Neural cell (in vitro differentiated cells): ENCODE measurements around the gene ARL14EPL. TPM values are rescaled to one million over a fixed set of nuclear protein-coding genes. Genes with fewer than 3 reads are reported as not detected.
"Not testable (repeated sequence)": the region's sequence is repeated elsewhere in the genome, so short reads cannot be mapped to it uniquely, and the experiment has no call there.

Source experiments
- H2AFZ ChIP-seq: fragments of 200-600, 300-800 bp; sonication (generic), shearing (Covaris generic); 2 replicates; pipeline ENCODE4 v1.6.0; 2014; ENCODE audit warnings: low read depth, mild to moderate bottlenecking, antibody characterized with exemption, low read length, moderate library complexity
- H3F3A ChIP-seq: fragments of 200-600 bp; shearing (Covaris generic); 2 replicates; pipeline ENCODE4 v1.6.1; 2016; ENCODE audit warnings: mild to moderate bottlenecking, moderate library complexity, mixed read lengths, antibody characterized with exemption, low read length; ENCODE audit not compliant: insufficient read depth, poor library complexity, severe bottlenecking
- H3K27ac ChIP-seq: fragments of 200-600, 300-800 bp; sonication (generic), shearing (Covaris generic); 2 replicates; pipeline ENCODE4 v1.5.1; 2014; ENCODE audit warnings: mild to moderate bottlenecking, low read length, moderate library complexity
- H3K27me3 ChIP-seq: fragments of 300-800, 200-600 bp; sonication (generic), shearing (Covaris generic); 2 replicates; pipeline ENCODE4 v1.6.0; 2014; ENCODE audit warnings: mild to moderate bottlenecking, low read depth, low read length, moderate library complexity; ENCODE audit not compliant: insufficient read depth
- H3K36me3 ChIP-seq: fragments of 300-800, 200-600 bp; sonication (generic), shearing (Covaris generic); 2 replicates; pipeline ENCODE4 v1.5.1; 2014; ENCODE audit warnings: mild to moderate bottlenecking, antibody characterized with exemption, low read length, moderate library complexity; ENCODE audit not compliant: insufficient read depth
- H3K4me2 ChIP-seq: fragments of 300-800, 200-600 bp; sonication (generic), shearing (Covaris generic); 2 replicates; pipeline ENCODE4 v1.6.0; 2014; ENCODE audit warnings: mild to moderate bottlenecking, low read length
- H3K4me3 ChIP-seq: fragments of 300-800, 200-600 bp; sonication (generic), shearing (Covaris generic); 2 replicates; pipeline ENCODE4 v1.5.1; 2014; ENCODE audit warnings: mild to moderate bottlenecking, low read length, moderate library complexity
- H3K79me2 ChIP-seq: fragments of 200-600 bp; shearing (Covaris generic); replicated peaks from 2 replicates; pipeline ENCODE4 v1.6.0; 2014; ENCODE audit warnings: mild to moderate bottlenecking, low read length, moderate library complexity; ENCODE audit not compliant: insufficient read depth
- H3K9ac ChIP-seq: fragments of 300-800, 200-600 bp; sonication (generic), shearing (Covaris generic); 2 replicates; pipeline ENCODE4 v1.6.1; 2016; ENCODE audit warnings: mild to moderate bottlenecking, low read length, mixed read lengths
- H3K9me2 ChIP-seq: fragments of 200-600 bp; shearing (Covaris generic); 2 replicates; pipeline ENCODE4 v1.6.1; 2016; ENCODE audit warnings: mild to moderate bottlenecking, low read length, mixed read lengths; ENCODE audit not compliant: insufficient read depth
- H3K9me3 ChIP-seq: fragments of 200-600, 300-800 bp; sonication (generic), shearing (Covaris generic); 2 replicates; pipeline ENCODE4 v1.6.1; 2016; ENCODE audit warnings: mild to moderate bottlenecking, mixed run types, low read length, moderate library complexity, mixed read lengths
- H4K20me1 ChIP-seq: fragments of 200-600 bp; shearing (Covaris generic); 2 replicates; pipeline ENCODE4 v1.6.1; 2016; ENCODE audit warnings: mild to moderate bottlenecking, mixed run types; ENCODE audit not compliant: insufficient read depth
- CTCF ChIP-seq: fragments of 450-650 bp; IDR thresholded peaks from 2 replicates; pipeline ENCODE4 v1.5.1; 2014; ENCODE audit warnings: antibody characterized with exemption, mild to moderate bottlenecking, moderate library complexity; ENCODE audit not compliant: poor library complexity, severe bottlenecking
- EP300 ChIP-seq: fragments of 450-650 bp; conservative IDR thresholded peaks from 2 replicates; pipeline ENCODE4 v1.6.1; 2014; ENCODE audit warnings: antibody characterized with exemption, mild to moderate bottlenecking, moderate library complexity; ENCODE audit not compliant: poor library complexity, severe bottlenecking
- EZH2 ChIP-seq: fragments of 200-600, 300-800 bp; shearing (Covaris generic), sonication (generic); IDR thresholded peaks from 2 replicates; pipeline ENCODE4 v1.6.1; 2014; ENCODE audit warnings: antibody characterized with exemption, low read length, borderline replicate concordance, mild to moderate bottlenecking; ENCODE audit not compliant: insufficient read depth, poor library complexity, severe bottlenecking
- MXI1 ChIP-seq: fragments of 450-650 bp; conservative IDR thresholded peaks from 2 replicates; pipeline ENCODE4 v1.6.1; 2014; ENCODE audit warnings: antibody characterized with exemption, mild to moderate bottlenecking; ENCODE audit not compliant: poor library complexity, severe bottlenecking
- POLR2AphosphoS5 ChIP-seq: IDR thresholded peaks from 2 replicates; pipeline ENCODE4 v1.6.1; 2012
- RAD21 ChIP-seq: fragments of 450-650 bp; conservative IDR thresholded peaks from 2 replicates; pipeline ENCODE4 v1.6.1; 2014; ENCODE audit warnings: antibody characterized with exemption, mild to moderate bottlenecking, moderate library complexity
- REST ChIP-seq: IDR thresholded peaks from 2 replicates; pipeline ENCODE4 v1.6.1; 2012; ENCODE audit warnings: borderline replicate concordance
- SMC3 ChIP-seq: fragments of 450-650 bp; conservative IDR thresholded peaks from 2 replicates; pipeline ENCODE4 v1.6.1; 2014; ENCODE audit warnings: antibody characterized with exemption, mild to moderate bottlenecking, moderate library complexity; ENCODE audit not compliant: poor library complexity
- TAF1 ChIP-seq: IDR thresholded peaks from 2 replicates; pipeline ENCODE4 v1.6.1; 2012; ENCODE audit warnings: low read depth
- polyA plus RNA-seq: library from polyadenylated mRNA; depleted of rRNA; stranded (reverse); fragments of >200 nt; gene quantifications from 2 replicates; pipeline ENCODE4 v1.2.3, GENCODE V29; 2014

Gene ARL14EPL
- polyA plus RNA-seq, 1 donor from 2014 or later: 0.24 TPM

- Histone ChIP-seq H4K20me1 (no peaks in the 10 kb centered on the region), H3K27ac (peak within 1 kb of the TSS; percentile 82), H3K4me3 (peak within 1 kb of the TSS; percentile 91), H3K4me2 (peak within 1 kb of the TSS; percentile 98), H3K9me2 (no peaks in the 10 kb centered on the region), H3K9ac (peak within 1 kb of the TSS; percentile 81), H2AFZ (peak within 1 kb of the TSS; percentile 92), H3K9me3 (no peaks in the 10 kb centered on the region), H3K27me3 (no peaks in the 10 kb centered on the region), H3K79me2 (peaks cover 8% of the 10 kb centered on the region), H3F3A (peaks cover 3% of the 10 kb centered on the region), H3K36me3 (no peaks in the 10 kb centered on the region)
- TF ChIP-seq POLR2AphosphoS5 (peak; percentile 79), SMC3 (peak; percentile 38), EP300 (peak; percentile 41), EZH2 (no peak), MXI1 (peak; percentile 94), CTCF (no peak), RAD21 (no peak), REST (peak; percentile 40), TAF1 (no peak)
Observed at GRCh38 chr5:116084871-116085715, 52.8 kb downstream of the ARL14EPL start, which contains the start of gene COMMD10. TSS of gene COMMD10 (plus strand) at chr5:116085025.

- H3K9me2 ChIP-seq, H2AFZ ChIP-seq, H3K4me2 ChIP-seq, H4K20me1 ChIP-seq, H3K9ac ChIP-seq, H3K9me3 ChIP-seq, H3K27ac ChIP-seq, H3K79me2 ChIP-seq, H3K27me3 ChIP-seq, H3K36me3 ChIP-seq, H3F3A ChIP-seq: not testable (repeated sequence)
- H3K4me3 ChIP-seq: peak overlapping the region; percentile 91
Observed at GRCh38 chr5:116086309-116086708, 54.0 kb downstream of the ARL14EPL start.
